Measurements from ENCODE around the gene TAC4.
"Not testable (repeated sequence)": the region's sequence is repeated elsewhere in the genome, so short reads cannot be mapped to it uniquely, and the experiment has no call there.

TAC4 gene

GRCh38 chr17:49843774-49844350, 4.0 kb downstream of the TAC4 start:
- no peak for DNase-seq (ENCODE audit: low read depth, low spot score)

GRCh38 chr17:49842846-49843245, 5.0 kb downstream of the TAC4 start:
- no peak for DNase-seq (ENCODE audit: low read depth, low spot score)

GRCh38 chr17:49842371-49842770, 5.5 kb downstream of the TAC4 start:
- DNase-seq (ENCODE audit: low read depth, low spot score): no peak

GRCh38 chr17:49841548-49841947, 6.3 kb downstream of the TAC4 start:
- no peak for DNase-seq (ENCODE audit: low read depth, low spot score)

- DNase-seq (ENCODE audit: low read depth, low spot score): no peak
These were observed 8.4 kb downstream of the TAC4 start for GRCh38 chr17:49839455-49839854.

GRCh38 chr17:49836111-49837030, 11.5 kb downstream of the TAC4 start:
- peak; percentile 88 for DNase-seq (ENCODE audit: low read depth, low spot score)

- DNase-seq (ENCODE audit: low read depth, low spot score): no peak
These were observed 12.4 kb downstream of the TAC4 start for GRCh38 chr17:49835472-49835871.

GRCh38 chr17:49834118-49834743, 13.6 kb downstream of the TAC4 start:
- peak; percentile 60 for DNase-seq (ENCODE audit: low read depth, low spot score)

- no peak for DNase-seq (ENCODE audit: low read depth, low spot score)
These were observed 14.8 kb downstream of the TAC4 start for GRCh38 chr17:49832840-49833599.

GRCh38 chr17:49830605-49831004, 17.3 kb downstream of the TAC4 start:
- peak; percentile 45 for DNase-seq (ENCODE audit: low read depth, low spot score)

- DNase-seq (ENCODE audit: low read depth, low spot score): peak; percentile 39
These were observed 18.8 kb downstream of the TAC4 start for GRCh38 chr17:49829026-49829425.

GRCh38 chr17:49828325-49828724, 19.5 kb downstream of the TAC4 start:
- DNase-seq (ENCODE audit: low read depth, low spot score): not testable (repeated sequence)

GRCh38 chr17:49825645-49826044, 22.2 kb downstream of the TAC4 start:
- no peak for DNase-seq (ENCODE audit: low read depth, low spot score)

GRCh38 chr17:49823614-49824013, 24.3 kb downstream of the TAC4 start:
- DNase-seq (ENCODE audit: low read depth, low spot score): peak; percentile 66

- no peak for DNase-seq (ENCODE audit: low read depth, low spot score)
These were observed 25.0 kb downstream of the TAC4 start for GRCh38 chr17:49822829-49823228.

GRCh38 chr17:49821916-49822315, 26.0 kb downstream of the TAC4 start:
- DNase-seq (ENCODE audit: low read depth, low spot score): no peak

GRCh38 chr17:49821466-49821865, 26.4 kb downstream of the TAC4 start:
- DNase-seq (ENCODE audit: low read depth, low spot score): no peak

- DNase-seq (ENCODE audit: low read depth, low spot score): no peak
These were observed 27.1 kb downstream of the TAC4 start for GRCh38 chr17:49820773-49821172.

- DNase-seq (ENCODE audit: low read depth, low spot score): no peak
These were observed 28.2 kb downstream of the TAC4 start for GRCh38 chr17:49819651-49820050.

GRCh38 chr17:49819138-49819537, 28.7 kb downstream of the TAC4 start:
- no peak for DNase-seq (ENCODE audit: low read depth, low spot score)

GRCh38 chr17:49817993-49818392, 29.9 kb downstream of the TAC4 start:
- no peak for DNase-seq (ENCODE audit: low read depth, low spot score)

- peak; percentile 60 for DNase-seq (ENCODE audit: low read depth, low spot score)
These were observed 32.0 kb downstream of the TAC4 start for GRCh38 chr17:49815761-49816281.
